ENCODE data around the gene DNAJC6. TPM values are rescaled to one million over a fixed set of nuclear protein-coding genes. Genes with fewer than 3 reads are reported as not detected.

DNAJC6 gene
- total and polyA plus RNA-seq, 2 of the 13 experiments (the other 11 are each of a cell fraction or from before 2014, with no cell fraction given) = 1.0 to 1.6 TPM

- H3K4me2 ChIP-seq (ENCODE audit: low read depth, low read length) = no peak overlapping the region
- H3K9ac ChIP-seq (ENCODE audit: insufficient read depth, low read depth, low read length) = no peak overlapping the region
- BruUV-seq (replicated peaks) = no TSS peak
- in situ Hi-C loops (cut with HindIII; ENCODE audit: extremely low pct_ligation_motif_present, low pct_unique_long_range_greater_than_20kb) = no loop called here
- H3K36me3 ChIP-seq (replicated peaks in 1 of 2; ENCODE audit: control insufficient read depth in 1 of 2, insufficient read depth in 2 of 2, low read length in 2 of 2) = no peaks in the 10 kb centered on the region
- H3K27ac ChIP-seq (ENCODE audit: extremely low read length, insufficient read depth, low read length) = no peak overlapping the region
- H3K27me3 ChIP-seq (ENCODE audit: control insufficient read depth in 1 of 2, insufficient read depth in 2 of 2, low read length in 2 of 2) = no peaks in the 10 kb centered on the region
- intact Hi-C loops (cut with micrococcal nuclease; ENCODE audit: unreplicated experiment) = no loop called here
- FAIRE-seq (no peak), DNase-seq (ENCODE audit: low spot score) (no peak), ATAC-seq (no peak)
- no peaks in the 10 kb centered on the region for H3K9me3 ChIP-seq (ENCODE audit: low read length)
- H3K4me3 ChIP-seq (replicated peaks in 1 of 3; ENCODE audit: insufficient read depth in 1 of 3, low read depth in 2 of 3, low read length in 3 of 3) = no peak overlapping the region
- H4K20me1 ChIP-seq (ENCODE audit: insufficient read depth, low read length) = no peaks in the 10 kb centered on the region
- H2AFZ ChIP-seq (ENCODE audit: low read length) = no peak overlapping the region
- POLR2A ChIA-PET = no interaction called here
- H3K4me1 ChIP-seq (ENCODE audit: insufficient read depth, low read length) = peaks cover 13% of the 10 kb centered on the region
- no peaks in the 10 kb centered on the region for H3K79me2 ChIP-seq (ENCODE audit: insufficient read depth, low read length)
- CTCF ChIA-PET (ENCODE audit: low intra/inter-chr PET ratio, low total read pairs) = no interaction called here
- TF ChIP-seq PBX2 (CRISPR knock-in tag; IDR thresholded peaks at IDR 0.05) (no peak), IRX3 (CRISPR knock-in tag; IDR thresholded peaks at IDR 0.05; ENCODE audit: borderline replicate concordance, low read depth) (no peak), ZNF180 (CRISPR knock-in tag; IDR thresholded peaks at IDR 0.05; ENCODE audit: borderline replicate concordance, low read depth) (no peak), MAX (IDR thresholded peaks at IDR 0.05) (no peak)
- 90% methylated on average over 3 of the region's 3 CpGs for WGBS (ENCODE audit: low lambda C conversion rate)
Measured at GRCh38 chr1:65362545-65362944, 53.2 kb downstream of the DNAJC6 start.

- Histone ChIP-seq H3K4me1 (ENCODE audit: insufficient read depth, low read length) (peaks cover 13% of the 10 kb centered on the region), H3K27me3 (ENCODE audit: control insufficient read depth in 1 of 2, insufficient read depth in 2 of 2, low read length in 2 of 2) (no peaks in the 10 kb centered on the region), H2AFZ (ENCODE audit: low read length) (no peak overlapping the region), H4K20me1 (ENCODE audit: insufficient read depth, low read length) (no peaks in the 10 kb centered on the region), H3K27ac (ENCODE audit: extremely low read length, insufficient read depth, low read length) (no peak overlapping the region), H3K36me3 (replicated peaks in 1 of 2; ENCODE audit: control insufficient read depth in 1 of 2, insufficient read depth in 2 of 2, low read length in 2 of 2) (no peaks in the 10 kb centered on the region), H3K79me2 (ENCODE audit: insufficient read depth, low read length) (no peaks in the 10 kb centered on the region), H3K9ac (ENCODE audit: insufficient read depth, low read depth, low read length) (no peak overlapping the region), H3K9me3 (ENCODE audit: low read length) (no peaks in the 10 kb centered on the region), H3K4me2 (ENCODE audit: low read depth, low read length) (no peak overlapping the region), H3K4me3 (replicated peaks in 1 of 3; ENCODE audit: insufficient read depth in 1 of 3, low read depth in 2 of 3, low read length in 3 of 3) (no peak overlapping the region)
- no TSS peak for BruUV-seq (replicated peaks)
- no peak for TF ChIP-seq NFIC (IDR thresholded peaks at IDR 0.05; ENCODE audit: low read length)
- no peak for TF ChIP-seq ZNF770 (CRISPR knock-in tag; IDR thresholded peaks at IDR 0.05)
- no peak for TF ChIP-seq HOXA5 (CRISPR knock-in tag; IDR thresholded peaks at IDR 0.05)
- no peak for TF ChIP-seq EZH2 (conservative IDR thresholded peaks at IDR 0.05; ENCODE audit: low read depth, low read length)
- TF ChIP-seq TBP (CRISPR knock-in tag; IDR thresholded peaks at IDR 0.05) = no peak
- no peak for TF ChIP-seq POGK (CRISPR knock-in tag; conservative IDR thresholded peaks at IDR 0.05)
- no peak for TF ChIP-seq CC2D1A (CRISPR knock-in tag; IDR thresholded peaks at IDR 0.05)
- TF ChIP-seq NRL (CRISPR knock-in tag; IDR thresholded peaks at IDR 0.05; ENCODE audit: borderline replicate concordance) = no peak
- no peak for TF ChIP-seq CBX5 (CRISPR knock-in tag; IDR thresholded peaks at IDR 0.05; ENCODE audit: borderline replicate concordance)
- intact Hi-C loops (cut with micrococcal nuclease; ENCODE audit: unreplicated experiment) (no loop called here), in situ Hi-C loops (cut with HindIII; ENCODE audit: extremely low pct_ligation_motif_present, low pct_unique_long_range_greater_than_20kb) (no loop called here)
- ChIA-PET POLR2A (no interaction called here), CTCF (ENCODE audit: low intra/inter-chr PET ratio, low total read pairs) (no interaction called here)
- ATAC-seq = no peak
- 82% methylated on average over 2 of the region's 2 CpGs for WGBS (ENCODE audit: low lambda C conversion rate)
- DNase-seq (ENCODE audit: low spot score) = no peak
- no peak for FAIRE-seq
Measured at GRCh38 chr1:65363484-65363883, 54.1 kb downstream of the DNAJC6 start.
